Superior temporal gyrus (tissue), 1 donor: ENCODE results near the gene FGFR3.
A peak's percentile ranks its signal among the peaks of the same experiment; 100 is the strongest.

Experiments used
- DNase-seq: peaks from one replicate; pipeline ENCODE4 v3.0.0-alpha.2; 2016; ENCODE audit errors: extremely low spot score

FGFR3 gene

GRCh38 chr4:1756893-1757779 lies 36.0 kb upstream of the FGFR3 start:
- DNase-seq, result no peak

GRCh38 chr4:1757836-1758235 lies 35.3 kb upstream of the FGFR3 start:
- DNase-seq, result no peak

- DNase-seq, result no peak
Observed at GRCh38 chr4:1758306-1759121, 34.6 kb upstream of the FGFR3 start.

GRCh38 chr4:1759170-1759817 lies 33.8 kb upstream of the FGFR3 start:
- DNase-seq, result no peak

- no peak for DNase-seq
Observed at GRCh38 chr4:1759818-1760223, 33.3 kb upstream of the FGFR3 start.

GRCh38 chr4:1760521-1761071 lies 32.5 kb upstream of the FGFR3 start:
- no peak for DNase-seq

GRCh38 chr4:1761130-1761689 lies 31.9 kb upstream of the FGFR3 start:
- no peak for DNase-seq

GRCh38 chr4:1762264-1763010 lies 30.7 kb upstream of the FGFR3 start:
- DNase-seq, result no peak

GRCh38 chr4:1763070-1763549 lies 30.0 kb upstream of the FGFR3 start:
- DNase-seq, result no peak

GRCh38 chr4:1763550-1764080 lies 29.5 kb upstream of the FGFR3 start:
- DNase-seq, result peak; percentile 32

- no peak for DNase-seq
Observed at GRCh38 chr4:1764670-1765069, 28.4 kb upstream of the FGFR3 start.

- no peak for DNase-seq
Observed at GRCh38 chr4:1765409-1766072, 27.6 kb upstream of the FGFR3 start.

- no peak for DNase-seq
Observed at GRCh38 chr4:1766106-1767060, 26.7 kb upstream of the FGFR3 start.

GRCh38 chr4:1767061-1767769 lies 25.9 kb upstream of the FGFR3 start:
- no peak for DNase-seq

GRCh38 chr4:1767770-1768366 lies 25.2 kb upstream of the FGFR3 start:
- DNase-seq, result no peak

GRCh38 chr4:1768367-1769034 lies 24.6 kb upstream of the FGFR3 start:
- DNase-seq, result no peak

GRCh38 chr4:1769692-1770091 lies 23.4 kb upstream of the FGFR3 start:
- DNase-seq, result no peak
